GM12891 (cell line): ENCODE measurements around the gene CHRND.

Experiments
- PAX5 ChIP-seq: IDR thresholded peaks from 2 replicates; pipeline ENCODE4 v1.6.1; 2011; ENCODE audit warnings: low read length, moderate library complexity, mild to moderate bottlenecking; ENCODE audit not compliant: insufficient read depth, severe bottlenecking
- POLR2A ChIP-seq: IDR thresholded peaks from 2 replicates; pipeline ENCODE4 v1.6.1; 2011; ENCODE audit warnings: low read depth, low read length, control low read depth
- POLR2AphosphoS5 ChIP-seq: IDR thresholded peaks from 2 replicates; pipeline ENCODE4 v1.6.1; 2011; ENCODE audit warnings: low read depth, low read length, control low read depth
- TAF1 ChIP-seq: IDR thresholded peaks from 2 replicates; pipeline ENCODE4 v1.6.1; 2011; ENCODE audit warnings: low read depth, low read length, control low read depth

- TF ChIP-seq TAF1 (no peak), POLR2A (no peak), POLR2AphosphoS5 (no peak), PAX5 (no peak)
Measured at GRCh38 chr2:232492963-232493700, 32.8 kb upstream of the CHRND start.
